BE2C (cell line): ENCODE results near the gene HELB.
A peak's percentile ranks its signal among the peaks of the same experiment; 100 is the strongest.
"Not testable (repeated sequence)": the region's sequence is repeated elsewhere in the genome, so short reads cannot be mapped to it uniquely, and the experiment has no call there.

Source experiments
- DNase-seq: peaks from one replicate; pipeline ENCODE4 v3.0.0-alpha.2; 2020
- H3K27me3 ChIP-seq: fragments of 250-450 bp; sonication (Bioruptor Pico); 2 replicates; pipeline ENCODE4 v1.5.1; 2020; ENCODE audit warnings: mild to moderate bottlenecking
- H3K36me3 ChIP-seq: fragments of 250-450 bp; sonication (Bioruptor Pico); 2 replicates; pipeline ENCODE4 v1.5.1; 2020; ENCODE audit warnings: mild to moderate bottlenecking
- H3K4me1 ChIP-seq: fragments of 250-450 bp; sonication (Bioruptor Pico); 2 replicates; pipeline ENCODE4 v1.5.1; 2020
- H3K4me3 ChIP-seq: 2 replicates; pipeline ENCODE4 v1.5.1; 2011; ENCODE audit warnings: low read depth, low read length
- H3K9me3 ChIP-seq: fragments of 250-450 bp; sonication (Bioruptor Pico); 2 replicates; pipeline ENCODE4 v1.5.1; 2020
- TF ChIP-seq, protein P1 (sequence below): IDR thresholded peaks from 2 replicates; pipeline ENCODE4 v1.5.1; 2012; ENCODE audit warnings: mild to moderate bottlenecking, low read depth, low read length

The HELB gene

DNA sequence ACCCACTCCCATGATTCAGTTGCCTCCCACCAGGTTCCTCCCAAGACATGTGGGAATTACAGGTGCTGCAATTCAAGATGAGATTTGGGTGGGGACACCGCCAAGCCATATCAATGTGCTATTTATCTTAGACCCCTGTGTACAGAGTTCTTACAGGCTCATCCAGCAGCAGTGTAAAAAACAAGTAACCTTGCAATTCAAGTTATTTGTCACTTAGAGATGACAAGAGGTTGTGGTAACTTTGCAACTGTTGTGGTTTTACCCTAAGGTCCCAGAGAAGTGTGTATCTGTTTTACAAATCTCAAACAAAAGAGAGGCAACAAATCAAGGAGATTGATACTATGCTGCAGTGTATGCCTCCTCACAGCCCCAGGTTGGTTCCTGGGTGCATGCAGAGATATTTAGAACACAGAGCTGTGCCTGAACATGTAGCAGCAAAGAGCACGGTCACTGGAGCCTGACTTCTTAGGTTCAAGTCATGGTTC lies 11.5 kb upstream of the HELB start:
- no peaks in the 10 kb centered on the region for H3K9me3 ChIP-seq

DNA sequence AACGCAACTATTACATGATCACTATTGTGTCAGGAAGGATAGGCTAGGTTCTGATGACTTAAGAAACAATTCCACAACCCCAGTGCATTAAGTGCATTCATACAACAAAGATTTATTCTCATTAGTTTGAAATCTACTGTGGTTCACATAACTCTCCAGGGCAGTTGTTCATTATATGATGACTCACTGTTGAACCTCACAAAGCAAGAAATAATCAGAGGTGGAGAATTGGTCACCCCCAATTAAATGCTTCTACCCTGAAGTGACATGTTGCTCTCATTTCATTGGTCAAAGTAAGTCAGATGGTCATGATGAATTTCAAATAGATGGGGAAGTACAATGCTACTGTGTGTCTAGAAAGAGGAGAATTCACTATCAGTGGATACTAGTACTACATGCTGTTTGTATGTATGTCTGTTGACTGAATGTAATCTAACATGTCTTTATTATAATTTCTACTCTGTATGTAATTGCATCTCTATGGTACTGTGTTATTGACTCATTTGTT lies 6.1 kb upstream of the HELB start:
- no peak overlapping the region for H3K4me3 ChIP-seq
- TF ChIP-seq, protein P1, sequence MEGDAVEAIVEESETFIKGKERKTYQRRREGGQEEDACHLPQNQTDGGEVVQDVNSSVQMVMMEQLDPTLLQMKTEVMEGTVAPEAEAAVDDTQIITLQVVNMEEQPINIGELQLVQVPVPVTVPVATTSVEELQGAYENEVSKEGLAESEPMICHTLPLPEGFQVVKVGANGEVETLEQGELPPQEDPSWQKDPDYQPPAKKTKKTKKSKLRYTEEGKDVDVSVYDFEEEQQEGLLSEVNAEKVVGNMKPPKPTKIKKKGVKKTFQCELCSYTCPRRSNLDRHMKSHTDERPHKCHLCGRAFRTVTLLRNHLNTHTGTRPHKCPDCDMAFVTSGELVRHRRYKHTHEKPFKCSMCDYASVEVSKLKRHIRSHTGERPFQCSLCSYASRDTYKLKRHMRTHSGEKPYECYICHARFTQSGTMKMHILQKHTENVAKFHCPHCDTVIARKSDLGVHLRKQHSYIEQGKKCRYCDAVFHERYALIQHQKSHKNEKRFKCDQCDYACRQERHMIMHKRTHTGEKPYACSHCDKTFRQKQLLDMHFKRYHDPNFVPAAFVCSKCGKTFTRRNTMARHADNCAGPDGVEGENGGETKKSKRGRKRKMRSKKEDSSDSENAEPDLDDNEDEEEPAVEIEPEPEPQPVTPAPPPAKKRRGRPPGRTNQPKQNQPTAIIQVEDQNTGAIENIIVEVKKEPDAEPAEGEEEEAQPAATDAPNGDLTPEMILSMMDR = no peak
- no peaks in the 10 kb centered on the region for H3K4me1 ChIP-seq
- no peaks in the 10 kb centered on the region for H3K36me3 ChIP-seq
- no peak for DNase-seq
- no peaks in the 10 kb centered on the region for H3K9me3 ChIP-seq
- H3K27me3 ChIP-seq = peaks cover 11% of the 10 kb centered on the region

More for the DNA sequence above, 11.5 kb upstream of the HELB start:
- H3K4me3 ChIP-seq = no peak overlapping the region
- H3K4me1 ChIP-seq = no peaks in the 10 kb centered on the region
- TF ChIP-seq, protein P1 = no peak
- no peaks in the 10 kb centered on the region for H3K36me3 ChIP-seq
- no peak for DNase-seq
- H3K27me3 ChIP-seq = no peaks in the 10 kb centered on the region

DNA sequence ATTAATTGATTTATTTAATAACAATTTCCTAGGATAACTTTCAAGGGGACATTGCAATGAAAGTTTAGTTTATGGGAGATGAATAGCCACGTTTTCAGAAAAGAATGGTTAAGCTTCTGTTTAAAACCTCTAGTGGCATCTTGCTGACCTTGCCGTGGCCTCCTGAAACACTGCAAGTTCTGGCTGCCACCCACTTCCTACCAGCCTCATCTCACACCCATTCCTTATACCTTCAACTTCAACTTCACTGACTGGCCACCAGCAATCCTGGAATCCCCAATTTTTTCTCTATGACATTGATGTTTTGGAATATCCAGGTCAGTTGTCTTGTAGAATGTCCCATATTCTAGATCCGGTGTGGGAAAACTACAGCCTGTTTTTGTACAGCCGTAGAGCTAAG lies 5.2 kb upstream of the HELB start:
- Histone ChIP-seq H3K4me1 (no peaks in the 10 kb centered on the region), H3K36me3 (no peaks in the 10 kb centered on the region), H3K9me3 (no peaks in the 10 kb centered on the region), H3K4me3 (no peak overlapping the region), H3K27me3 (peaks cover 13% of the 10 kb centered on the region)
- DNase-seq = no peak
- TF ChIP-seq, protein P1 = no peak

DNA sequence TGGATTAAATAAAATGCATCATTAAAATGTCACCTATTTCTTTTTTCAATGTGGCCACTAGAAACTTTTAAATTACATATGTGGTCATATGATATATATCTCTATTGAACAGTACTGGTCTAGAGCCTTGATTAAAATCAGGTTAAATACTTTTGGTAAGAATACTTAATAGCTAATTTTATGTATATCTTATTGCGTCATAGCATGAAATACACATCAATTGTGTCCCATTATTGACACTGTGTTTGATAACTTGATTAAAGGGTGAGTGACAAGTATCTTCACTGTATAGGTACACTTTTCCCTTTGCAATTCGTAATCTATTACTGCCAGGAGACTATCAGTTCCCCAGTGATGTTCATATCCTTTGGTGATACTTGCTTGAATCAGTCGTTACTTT lies 4.4 kb upstream of the HELB start:
- Histone ChIP-seq H3K4me1 (no peaks in the 10 kb centered on the region), H3K4me3 (no peak overlapping the region), H3K36me3 (no peaks in the 10 kb centered on the region), H3K27me3 (peaks cover 13% of the 10 kb centered on the region), H3K9me3 (no peaks in the 10 kb centered on the region)
- DNase-seq = no peak
- TF ChIP-seq, protein P1 = no peak

DNA sequence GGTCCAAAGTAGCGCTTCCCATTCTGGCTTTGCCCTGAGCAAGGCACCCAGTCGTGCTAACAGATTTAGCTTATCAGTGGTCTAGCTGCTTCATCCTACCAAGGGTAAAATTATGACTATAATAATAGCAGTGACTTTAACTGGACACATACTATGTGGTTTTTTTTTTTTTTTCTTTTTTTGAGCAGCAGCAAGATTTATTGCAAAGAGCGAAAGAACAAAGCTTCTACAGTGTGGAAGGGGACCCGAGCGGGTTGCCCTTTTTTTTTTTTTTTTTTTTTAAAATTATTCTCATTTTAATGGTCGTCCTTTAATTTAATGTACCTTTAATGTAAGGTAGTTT lies 505 bp downstream of the HELB start:
- Histone ChIP-seq H3K4me1 (no peaks in the 10 kb centered on the region), H3K9me3 (no peaks in the 10 kb centered on the region), H3K4me3 (peak overlapping the region; percentile 82), H3K27me3 (peaks cover 13% of the 10 kb centered on the region), H3K36me3 (no peaks in the 10 kb centered on the region)
- no peak for DNase-seq
- TF ChIP-seq, protein P1 = no peak

DNA sequence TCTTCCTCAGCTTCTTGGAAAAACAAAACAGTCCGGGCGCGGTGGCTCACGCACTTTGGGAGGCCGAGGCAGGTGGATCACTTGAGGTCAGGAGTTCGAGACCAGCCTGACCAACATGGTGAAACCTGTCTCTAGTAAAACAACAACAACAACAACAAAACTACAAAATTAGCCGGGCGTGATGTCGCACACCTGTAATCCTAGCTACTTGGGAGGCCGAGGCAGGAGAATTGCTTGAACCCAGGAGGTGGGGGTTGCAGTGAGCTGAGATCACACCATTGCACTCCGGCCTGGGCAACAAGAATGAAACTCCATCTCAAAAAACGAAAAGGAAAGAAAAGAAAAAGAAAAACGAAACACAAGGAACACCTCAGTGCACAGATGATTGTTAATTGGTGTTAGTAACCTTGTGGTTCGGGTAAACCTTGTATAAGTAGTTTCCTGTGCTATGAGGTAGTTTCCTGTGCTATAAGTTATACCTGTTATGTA lies 1.1 kb downstream of the HELB start:
- H3K4me1 ChIP-seq, H3K36me3 ChIP-seq, H3K9me3 ChIP-seq, H3K4me3 ChIP-seq, H3K27me3 ChIP-seq, DNase-seq: not testable (repeated sequence)
